Kidney (tissue), 14 donors: Measurements from ENCODE around the gene PNPLA7. TPM values are rescaled to one million over a fixed set of nuclear protein-coding genes. Genes with fewer than 3 reads are reported as not detected.
"Not testable (repeated sequence)": the region's sequence is repeated elsewhere in the genome, so short reads cannot be mapped to it uniquely, and the experiment has no call there.

Experiments used
- DNase-seq, 5 donors: peaks; one replicate each; pipeline ENCODE4 v3.0.0-alpha.2; 2013 to 2020
- FAIRE-seq: peaks from 2 replicates; lab custom pipeline; 2012; peaks lifted over from hg19 to GRCh38; lab: Jason Lieb, UNC
- H3K27ac ChIP-seq, 2 donors: one replicate each; pipeline ENCODE4 v1.7.0; 2013; ENCODE audit warnings: low read depth in 2 of 2, low read length in 2 of 2, inconsistent platforms in 1 of 2
- H3K27me3 ChIP-seq: one replicate; pipeline ENCODE4 v1.7.1; 2013; ENCODE audit warnings: low read length, inconsistent platforms; ENCODE audit not compliant: control insufficient read depth, insufficient read depth
- H3K36me3 ChIP-seq, 3 donors: one replicate each; pipeline versions ENCODE4 v1.7.0 to v1.7.1; 2013; ENCODE audit warnings: low read length in 3 of 3, control low read depth in 1 of 3, inconsistent platforms in 1 of 3; ENCODE audit not compliant: insufficient read depth in 3 of 3, control insufficient read depth in 2 of 3
- H3K4me1 ChIP-seq, 3 donors: one replicate each; pipeline versions ENCODE4 v1.7.0 to v1.7.1; 2013; ENCODE audit warnings: low read length in 3 of 3, inconsistent platforms in 1 of 3, low read depth in 1 of 3; ENCODE audit not compliant: control insufficient read depth in 2 of 3, insufficient read depth in 2 of 3
- H3K4me3 ChIP-seq, 3 donors: one replicate each; pipeline versions ENCODE4 v1.7.0 to v1.8.1; 2013; ENCODE audit warnings: low read length in 3 of 3, control low read depth in 1 of 3, inconsistent platforms in 1 of 3
- H3K9ac ChIP-seq, 3 donors: one replicate each; pipeline versions ENCODE4 v1.7.0 to v1.7.1; 2013; ENCODE audit warnings: low read length in 3 of 3, control low read depth in 1 of 3, inconsistent platforms in 1 of 3
- H3K9me3 ChIP-seq, 3 donors: one replicate each; pipeline versions ENCODE4 v1.7.0 to v1.7.1; 2013; ENCODE audit warnings: low read length in 3 of 3, control low read depth in 1 of 3, inconsistent platforms in 1 of 3; ENCODE audit not compliant: control insufficient read depth in 2 of 3, insufficient read depth in 1 of 3
- CTCF ChIP-seq: IDR thresholded peaks from 3 replicates; pipeline ENCODE4 v1.5.1; 2012; ENCODE audit warnings: mild to moderate bottlenecking, moderate library complexity, borderline replicate concordance; ENCODE audit not compliant: insufficient read depth; ENCODE audit errors: extremely low read depth
- intact Hi-C: fragments of 100-400 bp; cut with DNase I; formaldehyde crosslinking; loops from one replicate; pipeline ENCODE4 v1.11.1; 2022
- polyA plus RNA-seq: library from polyadenylated mRNA; stranded (reverse); fragments of 350-450 nt; fragmentation: Illumina TruSeq; extraction: RNeasy Lipid Tissue Mini Kit (QIAGEN cat#74804); gene quantifications from one replicate; pipeline ENCODE4 v1.2.3, GENCODE V29; 2014; ENCODE audit warnings: low read depth, low replicate concordance; ENCODE audit not compliant: insufficient read depth
- total RNA-seq: library from RNA; stranded (reverse); fragmentation: NEBNext Ultra II Directional; extraction: Animal tissue kit (Norgen Biotek cat#: 25700); gene quantifications from one replicate; pipeline ENCODE4 v1.2.1, GENCODE V29; 2021
- donor health status: control.
- donor health status: control.
- donor health status: control.
- donor health status: control.
- donor health status: control.
- donor health status: DM: yes; HTN: yes; CAD: no.
- donor health status: Normal renal cell carcinoma (clear cell type).

The PNPLA7 gene
- total and polyA plus RNA-seq, 2 donors from 2014 or later, result 2.1 to 9.6 TPM

GRCh38 chr9:137511758-137512463 is 38.3 kb downstream of the PNPLA7 start:
- Histone ChIP-seq H3K27ac (no peak overlapping the region), H3K9ac (no peak overlapping the region), H3K4me1 (no peaks in the 10 kb centered on the region), H3K4me3 (no peak overlapping the region), H3K36me3 (no peaks in the 10 kb centered on the region), H3K27me3 (no peaks in the 10 kb centered on the region), H3K9me3 (no peaks in the 10 kb centered on the region)
- FAIRE-seq, result no peak
- TF ChIP-seq CTCF, result no peak
- intact Hi-C loops, result no loop called here
- peak in 1 of 5 donors; percentile 48 for DNase-seq

GRCh38 chr9:137511126-137511525 is 39.1 kb downstream of the PNPLA7 start:
- H3K4me1 ChIP-seq, H3K4me3 ChIP-seq, H3K9me3 ChIP-seq, FAIRE-seq, H3K27ac ChIP-seq, intact Hi-C loops, H3K36me3 ChIP-seq, H3K9ac ChIP-seq, H3K27me3 ChIP-seq: not testable (repeated sequence)
- DNase-seq, result peak in 1 of 5 donors; percentile 74

GRCh38 chr9:137509198-137509597 is 41.0 kb downstream of the PNPLA7 start:
- FAIRE-seq, result no peak
- Histone ChIP-seq H3K27ac (no peak overlapping the region), H3K4me1 (no peaks in the 10 kb centered on the region), H3K27me3 (no peaks in the 10 kb centered on the region), H3K9ac (no peak overlapping the region), H3K36me3 (no peaks in the 10 kb centered on the region), H3K9me3 (no peaks in the 10 kb centered on the region), H3K4me3 (no peak overlapping the region)
- intact Hi-C loops, result no loop called here
- no peak for TF ChIP-seq CTCF
- no peak for DNase-seq

GRCh38 chr9:137506702-137507171 is 43.5 kb downstream of the PNPLA7 start:
- Histone ChIP-seq H3K36me3 (no peaks in the 10 kb centered on the region), H3K27ac (no peak overlapping the region), H3K4me3 (no peak overlapping the region), H3K27me3 (no peaks in the 10 kb centered on the region), H3K4me1 (no peaks in the 10 kb centered on the region), H3K9me3 (no peaks in the 10 kb centered on the region), H3K9ac (no peak overlapping the region)
- no peak for DNase-seq
- no peak for TF ChIP-seq CTCF
- no peak for FAIRE-seq
- intact Hi-C loops, result no loop called here
